GM19035 (cell line): ENCODE results near the gene DRC3.

Experiments
- ATAC-seq: cut with Tn5 transposase; IDR thresholded peaks from one replicate; pipeline ENCODE4 v1.9.1; 2021; ENCODE audit not compliant: unreplicated experiment

Gene DRC3

DNA sequence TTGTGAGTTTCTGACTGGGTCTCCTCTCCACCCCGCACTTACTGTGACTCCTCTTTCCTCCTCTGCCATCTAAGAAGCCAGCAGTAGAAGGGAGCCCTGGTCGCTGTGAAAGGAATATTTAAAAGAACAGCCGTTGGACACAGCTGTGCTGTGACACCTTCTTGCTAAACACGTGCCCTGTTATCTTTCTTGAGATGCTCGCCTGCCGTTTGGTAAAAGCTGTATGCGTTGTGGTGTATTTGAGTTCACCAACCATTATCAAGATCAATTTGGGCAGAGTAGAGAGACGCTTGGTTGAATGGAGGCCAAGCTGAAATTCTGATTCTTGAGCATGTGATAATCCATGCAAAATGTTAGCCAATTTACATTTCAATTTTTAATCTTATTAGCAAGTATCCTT, 70.3 kb downstream of the DRC3 start:
- no peak for ATAC-seq

- ATAC-seq = no peak
Measured at GRCh38 chr17:18043491-18043890, 70.8 kb downstream of the DRC3 start.

DNA sequence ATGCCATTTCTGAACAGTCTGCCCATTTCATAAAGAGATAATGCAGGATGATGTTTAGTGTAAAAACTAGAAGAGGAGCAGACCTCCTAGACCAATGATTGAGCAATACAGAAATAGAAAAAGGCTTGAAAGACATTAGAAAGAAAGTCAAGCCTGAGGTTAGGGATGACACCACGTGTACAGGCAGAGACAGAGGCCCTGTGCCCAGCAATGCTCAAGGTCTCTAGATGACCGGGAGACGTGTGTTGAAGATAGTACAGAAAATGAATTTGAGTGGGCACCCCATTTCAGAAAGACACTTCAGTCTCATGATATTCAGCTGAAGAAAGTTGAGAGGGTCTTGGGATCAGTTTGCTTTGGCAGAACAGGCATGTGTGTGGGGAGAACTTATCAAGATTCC, 71.9 kb downstream of the DRC3 start:
- ATAC-seq = no peak

DNA sequence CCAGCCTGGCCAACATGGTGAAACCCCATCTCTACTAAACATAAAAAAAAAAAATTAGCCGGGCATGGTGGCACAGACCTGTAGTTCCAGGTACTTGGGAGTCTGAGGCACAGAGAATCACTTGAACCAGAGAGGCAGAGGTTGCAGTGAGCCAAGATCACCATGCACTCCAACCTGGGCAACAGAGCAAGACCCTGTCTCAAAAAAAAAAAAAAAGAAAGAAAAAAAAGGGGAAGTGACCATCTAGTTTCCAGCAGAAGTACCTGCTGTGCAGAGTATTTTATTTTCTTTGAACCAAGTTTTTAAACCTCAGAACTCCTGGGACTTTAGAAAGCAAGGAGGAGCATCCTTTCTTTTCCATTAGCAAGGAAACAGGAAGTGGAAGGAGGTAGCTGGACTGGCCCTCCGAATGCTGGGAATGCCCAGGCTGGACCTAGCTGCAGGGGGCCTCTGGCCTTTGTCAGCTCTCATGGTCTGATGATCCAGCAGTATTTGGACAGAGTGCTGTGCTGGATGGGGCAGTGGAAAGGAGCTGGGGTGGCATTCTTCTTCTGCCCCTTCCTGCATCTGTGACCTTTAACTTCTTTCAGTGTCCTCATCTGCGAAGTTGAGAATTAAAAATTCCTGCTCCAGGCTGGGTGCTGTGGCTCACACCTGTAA, 73.2 kb downstream of the DRC3 start:
- ATAC-seq = no peak

GRCh38 chr17:18055597-18055996, 82.9 kb downstream of the DRC3 start:
- ATAC-seq = no peak

DNA sequence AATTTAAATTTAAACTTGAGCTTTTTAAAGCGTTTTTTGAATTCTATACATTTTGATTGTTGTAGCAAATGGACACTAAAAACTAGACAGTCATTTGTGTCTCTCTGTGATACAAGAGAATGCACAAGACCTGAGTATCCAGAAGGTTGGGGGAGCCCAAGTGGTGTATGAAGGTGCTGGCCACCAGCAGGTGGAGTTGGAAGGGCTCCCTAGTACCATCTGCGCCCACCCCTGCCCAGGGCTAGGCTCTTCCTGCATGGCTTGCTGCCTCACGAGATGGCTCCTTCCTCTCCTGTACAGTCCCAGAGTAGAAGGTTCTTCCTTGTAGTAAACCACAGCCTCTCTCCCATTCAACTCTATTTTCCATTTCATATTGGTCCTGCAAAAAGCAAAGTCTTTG, 83.6 kb downstream of the DRC3 start:
- no peak for ATAC-seq

- ATAC-seq = no peak
Measured at GRCh38 chr17:18059283-18059682, 86.6 kb downstream of the DRC3 start.

- ATAC-seq = no peak
Measured at GRCh38 chr17:18064053-18064452, 91.4 kb downstream of the DRC3 start.

DNA sequence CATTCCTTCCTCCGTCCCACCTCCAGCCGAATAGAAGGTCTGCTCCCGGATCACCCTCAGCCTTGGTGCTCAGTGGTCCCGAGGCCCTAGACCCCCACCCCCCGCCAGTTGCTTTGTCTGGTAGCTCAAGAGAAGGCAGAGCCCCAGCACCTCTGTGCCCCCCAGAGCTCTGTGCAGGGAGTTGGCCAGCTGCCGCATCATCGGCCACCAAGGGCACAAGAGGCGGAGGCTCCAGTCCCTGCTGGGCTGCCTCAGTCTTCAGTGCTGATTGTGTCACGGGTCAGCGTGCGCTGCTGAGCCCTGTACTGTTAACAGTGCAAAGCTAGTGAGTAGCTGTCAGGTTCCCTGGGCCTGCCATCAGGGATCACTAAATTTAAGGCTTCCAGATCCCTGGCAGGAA, 92.9 kb downstream of the DRC3 start:
- no peak for ATAC-seq
